ENCODE data around the gene ALDH4A1.

DNA sequence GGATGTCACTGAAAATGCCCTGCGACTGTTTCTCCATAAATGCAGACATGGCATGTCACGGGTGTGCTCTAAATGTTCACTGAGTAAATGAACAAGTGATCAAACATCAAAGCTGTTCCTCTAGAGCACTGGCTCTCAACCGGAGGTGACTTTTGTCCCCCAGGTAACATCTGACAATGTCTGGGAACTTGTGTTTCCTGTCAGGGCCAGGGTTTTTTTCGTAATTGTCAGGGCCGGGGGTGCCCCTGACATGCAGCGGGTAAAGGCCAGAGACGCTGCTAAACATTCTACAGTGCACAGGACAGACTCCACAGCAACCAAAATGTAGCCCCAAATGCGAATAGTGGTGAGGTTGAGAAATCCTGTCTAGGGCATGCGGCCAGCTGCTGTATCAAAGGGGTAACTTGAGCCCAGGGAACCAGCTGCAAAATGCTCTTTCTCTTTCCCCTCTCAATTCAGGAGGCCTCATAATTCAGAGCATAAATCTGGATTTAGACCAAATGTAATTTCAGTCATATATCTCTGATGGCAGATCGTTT lies 2.0 kb downstream of the ALDH4A1 start:
- TF ChIP-seq, protein P1, sequence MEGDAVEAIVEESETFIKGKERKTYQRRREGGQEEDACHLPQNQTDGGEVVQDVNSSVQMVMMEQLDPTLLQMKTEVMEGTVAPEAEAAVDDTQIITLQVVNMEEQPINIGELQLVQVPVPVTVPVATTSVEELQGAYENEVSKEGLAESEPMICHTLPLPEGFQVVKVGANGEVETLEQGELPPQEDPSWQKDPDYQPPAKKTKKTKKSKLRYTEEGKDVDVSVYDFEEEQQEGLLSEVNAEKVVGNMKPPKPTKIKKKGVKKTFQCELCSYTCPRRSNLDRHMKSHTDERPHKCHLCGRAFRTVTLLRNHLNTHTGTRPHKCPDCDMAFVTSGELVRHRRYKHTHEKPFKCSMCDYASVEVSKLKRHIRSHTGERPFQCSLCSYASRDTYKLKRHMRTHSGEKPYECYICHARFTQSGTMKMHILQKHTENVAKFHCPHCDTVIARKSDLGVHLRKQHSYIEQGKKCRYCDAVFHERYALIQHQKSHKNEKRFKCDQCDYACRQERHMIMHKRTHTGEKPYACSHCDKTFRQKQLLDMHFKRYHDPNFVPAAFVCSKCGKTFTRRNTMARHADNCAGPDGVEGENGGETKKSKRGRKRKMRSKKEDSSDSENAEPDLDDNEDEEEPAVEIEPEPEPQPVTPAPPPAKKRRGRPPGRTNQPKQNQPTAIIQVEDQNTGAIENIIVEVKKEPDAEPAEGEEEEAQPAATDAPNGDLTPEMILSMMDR (IDR thresholded peaks at IDR 0.05; ENCODE audit: insufficient read depth, low read depth, low read length) = no peak
- no peak for TF ChIP-seq EZH2 (IDR thresholded peaks at IDR 0.05; ENCODE audit: insufficient read depth, low read length)

All from astrocyte (in vitro differentiated cells and primary cell).